Urinary bladder (tissue), 4 donors: ENCODE data around the gene SPATA6L. TPM values are rescaled to one million over a fixed set of nuclear protein-coding genes. Genes with fewer than 3 reads are reported as not detected.

Experiments
- DNase-seq: peaks from one replicate; pipeline ENCODE4 v3.0.0-alpha.2; 2015; ENCODE audit errors: extremely low spot score
- H3K27ac ChIP-seq: one replicate; pipeline ENCODE4 v1.5.1; 2013; ENCODE audit warnings: low read depth, mild to moderate bottlenecking, moderate library complexity
- H3K36me3 ChIP-seq: one replicate; pipeline ENCODE4 v1.6.1; 2013; ENCODE audit warnings: mild to moderate bottlenecking, moderate library complexity; ENCODE audit not compliant: insufficient read depth
- H3K4me1 ChIP-seq: one replicate; pipeline ENCODE4 v1.6.1; 2013; ENCODE audit warnings: mild to moderate bottlenecking, moderate library complexity; ENCODE audit not compliant: insufficient read depth
- H3K4me3 ChIP-seq: one replicate; pipeline ENCODE4 v1.5.1; 2013; ENCODE audit warnings: low read depth, low read length
- WGBS: extraction: QIAGEN DNeasy Blood & Tissue Kit; methylation state at CpG from one replicate; pipeline ENCODE4 v1.1.7; 2013; 5-methylcytosine and 5-hydroxymethylcytosine counted together
- polyA plus RNA-seq: library from polyadenylated mRNA; stranded (reverse); fragments of 200-250 nt; gene quantifications from one replicate; pipeline ENCODE4 v1.2.3, GENCODE V29; 2013
- total RNA-seq: library from RNA; depleted of rRNA; stranded (reverse); fragments of >200 nt; gene quantifications from one replicate; pipeline ENCODE4 v1.2.3, GENCODE V29; 2014
- donor health status: healthy with polysubstance abuse.
- donor health status: healthy.

SPATA6L gene
- total and polyA plus RNA-seq, 2 donors = 1.2 to 5.4 TPM

GRCh38 chr9:4558371-4558998 lies 107.8 kb downstream of the SPATA6L start:
- H3K27ac ChIP-seq = no peak overlapping the region
- H3K4me3 ChIP-seq = no peak overlapping the region
- WGBS = 45% methylated on average over 5 of the region's 5 CpGs
- H3K36me3 ChIP-seq = no peaks in the 10 kb centered on the region
- peaks cover 2% of the 10 kb centered on the region for H3K4me1 ChIP-seq
- DNase-seq = no peak

GRCh38 chr9:4555236-4555635 lies 111.0 kb downstream of the SPATA6L start:
- H3K36me3 ChIP-seq = no peaks in the 10 kb centered on the region
- H3K4me3 ChIP-seq = no peak overlapping the region
- H3K4me1 ChIP-seq = peaks cover 4% of the 10 kb centered on the region
- H3K27ac ChIP-seq = no peak overlapping the region
- DNase-seq = no peak
- 48% methylated on average over 2 of the region's 2 CpGs for WGBS

- H3K4me3 ChIP-seq = no peak overlapping the region
- H3K36me3 ChIP-seq = no peaks in the 10 kb centered on the region
- DNase-seq = no peak
- no peak overlapping the region for H3K27ac ChIP-seq
- WGBS = 63% methylated on average over 1 of the region's 1 CpG
- peaks cover 4% of the 10 kb centered on the region for H3K4me1 ChIP-seq
These were observed 112.3 kb downstream of the SPATA6L start for GRCh38 chr9:4553951-4554381.

GRCh38 chr9:4550777-4551484 lies 115.3 kb downstream of the SPATA6L start:
- no peak for DNase-seq
- Histone ChIP-seq H3K4me3 (no peak overlapping the region), H3K4me1 (peaks cover 4% of the 10 kb centered on the region), H3K36me3 (no peaks in the 10 kb centered on the region), H3K27ac (no peak overlapping the region)
- WGBS = 33% methylated on average over 4 of the region's 4 CpGs

GRCh38 chr9:4549751-4550295 lies 116.5 kb downstream of the SPATA6L start:
- no peak overlapping the region for H3K4me3 ChIP-seq

GRCh38 chr9:4548811-4549725 lies 117.2 kb downstream of the SPATA6L start:
- Histone ChIP-seq H3K27ac (no peak overlapping the region), H3K36me3 (no peaks in the 10 kb centered on the region), H3K4me3 (no peak overlapping the region), H3K4me1 (peaks cover 1% of the 10 kb centered on the region)
- no peak for DNase-seq
- WGBS = 80% methylated on average over 11 of the region's 11 CpGs

More at GRCh38 chr9:4549751-4550295, 116.5 kb downstream of the SPATA6L start:
- 43% methylated on average over 4 of the region's 4 CpGs for WGBS
- no peak overlapping the region for H3K27ac ChIP-seq
- no peaks in the 10 kb centered on the region for H3K36me3 ChIP-seq
- peaks cover 1% of the 10 kb centered on the region for H3K4me1 ChIP-seq
- no peak for DNase-seq

Other genes with a start within 250 kb of the SPATA6L start
- gene SLC1A1, start 176.0 kb downstream of the SPATA6L start, total RNA-seq = 6.9 TPM
- 7.0 TPM for gene SLC1A1, start 176.0 kb downstream of the SPATA6L start, polyA plus RNA-seq
- 9.3 TPM for gene PLPP6, start 4.2 kb downstream of the SPATA6L start, total RNA-seq
- 9.5 TPM for gene PLPP6, start 4.2 kb downstream of the SPATA6L start, polyA plus RNA-seq
- 23.6 TPM for gene CDC37L1, start 13.1 kb upstream of the SPATA6L start, total RNA-seq
- 30.1 TPM for gene CDC37L1, start 13.1 kb upstream of the SPATA6L start, polyA plus RNA-seq
- gene AK3, start 74.7 kb upstream of the SPATA6L start, total RNA-seq = 69.6 TPM
- gene AK3, start 74.7 kb upstream of the SPATA6L start, polyA plus RNA-seq = 56.3 TPM
- 18.8 TPM for gene RCL1, start 126.5 kb upstream of the SPATA6L start, total RNA-seq
- 18.0 TPM for gene RCL1, start 126.5 kb upstream of the SPATA6L start, polyA plus RNA-seq